Skin epidermis (tissue), 12 donors: Measurements from ENCODE around the gene AGBL4.

Experiments used
- H3K27ac ChIP-seq, 21 experiments: fragments of 200-600 bp; sonication (generic) in 11 of 21; one replicate each; pipeline ENCODE4 v1.5.0; 2020; ENCODE audit warnings: mild to moderate bottlenecking in 3 of 21, inconsistent platforms in 2 of 21, moderate library complexity in 2 of 21
- H3K4me3 ChIP-seq, 7 experiments: fragments of 200-600 bp; sonication (generic) in 2 of 7; one replicate each; pipeline ENCODE4 v1.5.0; 2020; ENCODE audit warnings: inconsistent platforms in 2 of 7, mild to moderate bottlenecking in 2 of 7, moderate library complexity in 1 of 7

Gene AGBL4

DNA sequence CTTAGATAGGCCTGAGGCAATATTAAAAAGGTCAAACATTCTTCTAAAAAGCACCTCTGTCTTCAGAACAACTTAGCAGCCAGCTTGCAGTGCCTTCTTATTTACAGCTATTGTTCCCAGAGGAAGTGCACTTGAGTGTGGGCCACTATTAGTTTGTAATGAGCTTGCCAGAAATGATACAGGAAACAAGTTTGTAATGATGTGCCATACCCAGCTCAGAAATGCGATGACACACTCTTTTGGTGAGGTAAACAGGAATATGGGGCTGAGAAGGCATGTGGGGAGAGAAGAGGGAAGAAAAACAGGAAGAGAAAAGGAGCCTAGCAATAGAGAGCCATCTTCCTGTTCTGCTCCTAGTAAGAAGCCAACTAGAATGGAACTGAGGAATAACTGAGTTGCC lies 295.4 kb downstream of the AGBL4 start:
- no peak overlapping the region for H3K4me3 ChIP-seq
- H3K27ac ChIP-seq = no peak overlapping the region

DNA sequence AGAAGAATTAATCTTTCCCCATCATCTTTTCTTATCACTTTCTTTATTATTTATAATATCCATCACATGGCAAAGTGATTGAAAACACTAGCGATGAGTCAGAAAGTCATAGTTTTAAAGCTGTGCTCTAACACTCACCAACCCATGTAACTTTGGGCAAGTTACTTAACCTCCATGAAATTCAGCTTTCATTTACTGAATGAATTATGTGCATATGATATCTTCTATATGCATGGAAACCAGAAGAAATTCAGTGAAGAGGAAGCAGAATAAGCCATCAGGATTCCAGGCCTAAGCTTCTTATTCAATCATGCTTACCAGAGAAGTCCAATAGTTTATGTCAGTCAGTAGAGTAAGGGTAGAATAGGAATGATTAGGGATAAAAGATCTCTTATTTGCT lies 300.1 kb downstream of the AGBL4 start:
- Histone ChIP-seq H3K27ac (no peak overlapping the region), H3K4me3 (no peak overlapping the region)

DNA sequence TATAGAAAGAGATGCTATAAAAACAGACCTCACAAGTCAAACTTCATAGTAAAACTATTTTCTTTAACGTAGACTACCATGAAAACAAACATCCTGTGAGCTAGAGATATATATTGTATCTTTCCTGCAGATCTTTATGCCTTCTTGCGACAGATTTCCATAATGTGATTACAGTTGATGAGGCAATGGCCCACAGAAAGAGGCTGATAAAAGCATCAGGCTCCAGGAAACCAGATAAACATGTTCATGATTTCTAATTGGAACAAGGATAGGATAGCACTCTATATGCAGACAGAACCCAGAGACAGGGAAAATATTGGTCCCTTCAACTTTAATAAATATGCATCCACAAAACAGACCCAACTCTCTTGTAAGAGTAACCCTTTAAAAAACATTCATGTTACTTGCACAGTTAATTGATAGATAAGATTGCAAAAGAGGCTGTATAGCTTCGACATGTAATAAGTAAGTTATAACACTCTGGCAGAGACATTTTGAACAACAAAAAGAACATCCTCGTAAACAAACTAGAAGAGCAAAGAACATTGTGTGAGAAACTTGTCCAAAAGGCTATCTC lies 329.4 kb downstream of the AGBL4 start:
- no peak overlapping the region for H3K4me3 ChIP-seq
- H3K27ac ChIP-seq = no peak overlapping the region

DNA sequence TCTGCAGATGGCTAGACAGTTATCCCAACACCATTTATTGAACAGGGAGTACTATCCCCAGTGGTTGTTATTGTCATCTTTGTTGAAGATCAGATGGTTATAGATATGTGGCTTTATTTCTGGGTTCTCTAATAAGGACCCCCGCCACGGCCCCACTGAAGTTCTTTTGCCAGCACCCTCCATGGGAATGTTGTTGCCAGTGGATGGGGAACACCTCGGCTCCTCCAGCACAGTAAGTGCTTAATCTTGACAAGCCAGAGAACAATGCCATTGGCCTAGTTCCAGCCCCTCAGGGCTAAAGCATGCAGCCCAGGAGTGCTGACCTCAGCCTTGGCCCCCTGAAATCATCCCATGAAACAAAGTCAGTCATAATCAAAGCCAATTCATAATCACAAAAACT lies 337.6 kb downstream of the AGBL4 start:
- Histone ChIP-seq H3K4me3 (no peak overlapping the region), H3K27ac (no peak overlapping the region)

DNA sequence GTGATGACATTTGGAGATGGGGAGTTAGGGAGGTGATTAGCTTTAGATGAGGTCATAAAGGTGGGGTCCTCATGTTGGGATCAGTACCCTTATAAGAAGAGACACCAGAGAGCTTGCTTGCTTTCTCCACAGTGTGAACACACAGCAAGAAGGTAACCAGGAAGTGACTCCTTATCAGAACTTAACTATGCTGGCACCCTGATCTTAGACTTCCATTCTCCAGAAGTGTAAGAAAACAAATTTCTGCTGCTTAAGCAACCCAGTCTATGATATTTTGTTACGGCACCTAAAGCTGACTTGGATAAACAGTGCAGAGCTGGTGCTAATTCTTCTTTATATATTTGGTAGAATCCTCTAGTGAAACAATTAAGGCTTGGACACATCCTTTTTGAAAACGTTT lies 346.0 kb downstream of the AGBL4 start:
- no peak overlapping the region for H3K27ac ChIP-seq

DNA sequence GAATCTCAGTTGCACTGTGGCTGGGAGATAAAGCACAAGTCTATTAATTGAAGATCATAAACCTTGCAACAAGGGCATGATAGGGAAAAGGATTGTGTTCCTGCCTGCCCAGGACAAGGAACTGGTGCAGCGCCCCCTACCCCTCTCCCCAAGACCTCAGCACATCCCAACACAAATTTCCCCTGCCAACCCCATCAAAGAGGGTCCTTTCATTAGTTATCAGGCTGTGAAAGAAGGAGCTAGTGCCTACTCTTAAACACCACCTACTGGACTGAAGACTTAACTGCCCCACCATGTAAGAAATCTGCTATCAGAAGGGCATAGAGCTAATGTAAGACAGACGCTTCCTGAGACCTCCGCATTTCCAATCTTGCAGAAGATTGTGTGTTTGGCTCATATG lies 372.6 kb downstream of the AGBL4 start:
- no peak overlapping the region for H3K4me3 ChIP-seq
- H3K27ac ChIP-seq = no peak overlapping the region

More for the DNA sequence above, 346.0 kb downstream of the AGBL4 start:
- H3K4me3 ChIP-seq = no peak overlapping the region

DNA sequence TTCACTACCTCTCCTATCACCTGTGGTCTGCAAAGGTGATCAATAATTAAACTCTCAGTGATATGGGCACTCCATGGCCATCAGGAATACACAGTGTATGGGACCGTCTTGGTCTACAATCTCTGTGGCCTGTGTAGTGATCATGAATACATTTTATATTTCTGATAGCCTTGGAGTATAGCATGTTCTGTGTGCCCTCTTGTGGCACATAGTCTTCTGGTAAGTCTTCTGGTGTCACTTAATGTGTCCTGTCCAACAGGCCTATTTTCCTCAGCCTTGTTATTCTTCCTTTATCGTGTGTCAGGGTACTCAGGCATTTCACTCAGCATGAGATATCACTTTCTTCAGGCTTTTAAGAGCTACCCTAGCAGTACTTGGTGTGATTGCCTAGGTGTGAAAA lies 393.6 kb downstream of the AGBL4 start:
- H3K27ac ChIP-seq = no peak overlapping the region
- no peak overlapping the region for H3K4me3 ChIP-seq

DNA sequence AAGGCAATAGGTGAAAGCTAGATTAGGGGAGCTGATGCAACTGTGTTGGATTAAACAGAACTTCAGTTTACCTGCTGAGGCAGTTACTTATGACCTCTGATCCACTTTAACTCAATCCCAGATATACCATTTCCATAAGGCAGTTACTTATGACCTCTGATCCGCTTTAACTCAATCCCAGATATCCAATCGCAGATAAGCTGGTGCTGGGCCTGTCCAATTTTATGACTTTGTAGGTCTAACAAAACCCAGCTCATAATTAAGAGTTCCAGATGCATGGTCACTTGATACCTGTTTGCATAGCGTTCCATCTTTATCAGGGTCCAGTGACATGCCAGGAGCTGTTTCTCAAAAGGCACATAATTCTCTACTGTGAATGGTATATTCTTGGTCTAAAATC lies 396.0 kb downstream of the AGBL4 start:
- Histone ChIP-seq H3K27ac (no peak overlapping the region), H3K4me3 (no peak overlapping the region)

DNA sequence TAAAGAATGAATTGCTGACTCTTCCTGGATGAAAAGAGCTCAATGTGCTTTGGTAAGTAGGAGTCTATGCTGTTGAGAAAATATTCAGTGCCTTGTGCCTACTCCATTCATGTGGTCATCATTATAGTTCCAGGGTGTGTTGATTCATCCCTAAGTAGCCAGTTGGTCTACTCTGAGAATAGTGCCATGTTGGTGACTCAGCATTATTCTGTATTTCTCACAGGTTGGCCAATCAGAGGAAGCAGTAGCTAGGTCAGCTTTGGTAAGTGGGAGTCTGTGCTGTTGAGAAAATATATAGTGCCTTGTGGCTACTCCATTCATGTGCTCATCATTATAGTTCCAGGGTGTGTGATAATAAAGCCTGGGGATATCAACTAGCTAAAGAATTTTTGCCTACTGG lies 397.3 kb downstream of the AGBL4 start:
- no peak overlapping the region for H3K27ac ChIP-seq
- no peak overlapping the region for H3K4me3 ChIP-seq

DNA sequence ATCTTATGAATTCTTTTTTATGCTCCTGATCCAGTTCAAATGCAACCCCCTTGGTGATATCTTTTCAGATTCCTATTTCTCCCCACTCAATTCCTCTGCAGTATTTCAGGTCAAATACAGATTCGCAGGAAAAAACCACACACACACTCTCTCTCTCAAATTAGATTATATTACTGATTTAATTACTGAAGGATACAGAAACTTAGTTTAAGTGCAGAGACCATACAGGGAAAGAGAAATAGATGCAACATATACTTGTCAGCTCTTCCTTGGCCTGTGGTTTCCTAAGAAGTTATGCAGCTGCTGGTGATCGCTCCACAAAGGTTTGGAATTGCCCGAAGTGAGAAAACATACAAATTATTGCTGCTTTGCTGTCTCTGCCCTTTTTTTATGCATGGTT lies 400.9 kb downstream of the AGBL4 start:
- Histone ChIP-seq H3K27ac (no peak overlapping the region), H3K4me3 (no peak overlapping the region)

DNA sequence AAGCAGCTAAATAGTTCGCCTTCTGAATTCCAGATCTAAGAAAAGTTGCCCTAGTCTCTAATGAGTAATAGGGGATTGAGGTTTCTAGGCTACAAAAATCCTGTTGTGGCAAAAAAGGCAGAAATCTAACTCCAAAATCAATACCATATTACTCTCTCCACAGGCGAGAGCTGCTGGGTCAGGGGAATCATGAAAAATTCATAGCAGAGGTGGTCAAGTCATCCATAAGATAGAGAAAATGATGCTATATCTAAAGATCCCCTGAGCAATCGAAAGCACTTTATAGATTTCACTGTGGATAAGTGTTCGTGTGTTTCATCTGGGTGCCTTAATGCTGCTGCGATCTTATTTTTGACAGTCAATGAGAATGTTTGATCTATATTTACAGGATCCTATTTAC lies 417.7 kb downstream of the AGBL4 start:
- Histone ChIP-seq H3K27ac (no peak overlapping the region), H3K4me3 (no peak overlapping the region)

DNA sequence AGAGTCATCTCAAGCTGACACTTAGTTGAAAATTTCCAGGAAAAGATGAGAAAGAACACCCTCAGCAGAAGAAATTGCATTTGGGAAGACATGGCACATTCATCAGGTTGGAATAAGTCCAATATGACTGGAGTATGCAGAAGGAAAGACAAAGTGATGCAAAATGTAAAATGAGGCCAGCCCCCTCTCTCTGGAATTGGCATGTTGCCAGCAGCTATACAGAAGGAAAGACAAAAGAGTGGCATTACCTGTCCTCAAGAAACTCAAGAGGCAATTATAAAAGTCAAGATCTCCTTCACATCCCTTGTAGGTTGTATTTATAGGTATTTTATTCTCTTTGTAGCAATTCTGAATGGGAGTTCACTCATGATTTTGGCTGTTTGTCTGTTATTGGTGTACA lies 426.3 kb downstream of the AGBL4 start:
- H3K4me3 ChIP-seq = no peak overlapping the region
- H3K27ac ChIP-seq = no peak overlapping the region

DNA sequence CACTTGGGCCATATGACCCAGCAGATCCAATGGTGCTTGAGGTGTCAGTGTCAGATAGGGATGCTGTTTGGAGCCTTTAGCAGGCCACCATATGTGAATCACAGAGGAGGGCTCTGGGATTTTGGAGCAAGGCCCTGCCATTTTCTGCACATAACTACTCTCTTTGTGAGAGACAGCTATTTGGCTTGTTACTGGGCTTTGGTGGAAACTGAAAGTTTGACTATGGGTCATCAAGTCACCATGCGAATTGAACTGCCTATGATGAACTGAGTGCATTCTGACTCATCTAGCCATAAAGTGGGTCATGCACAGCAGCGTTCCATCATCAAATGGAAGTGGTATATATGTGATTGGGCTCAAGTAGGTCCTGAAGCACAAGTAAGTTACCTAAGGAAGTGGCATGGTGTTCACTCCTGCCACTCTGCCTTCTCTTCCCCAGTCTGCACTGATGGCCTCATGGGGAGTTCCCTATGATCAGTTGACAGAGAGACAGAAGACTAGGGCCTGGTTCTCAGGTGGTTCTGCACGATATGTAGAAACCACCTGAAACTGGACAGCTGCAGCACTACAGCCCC lies 447.3 kb downstream of the AGBL4 start:
- Histone ChIP-seq H3K27ac (no peak overlapping the region), H3K4me3 (no peak overlapping the region)

DNA sequence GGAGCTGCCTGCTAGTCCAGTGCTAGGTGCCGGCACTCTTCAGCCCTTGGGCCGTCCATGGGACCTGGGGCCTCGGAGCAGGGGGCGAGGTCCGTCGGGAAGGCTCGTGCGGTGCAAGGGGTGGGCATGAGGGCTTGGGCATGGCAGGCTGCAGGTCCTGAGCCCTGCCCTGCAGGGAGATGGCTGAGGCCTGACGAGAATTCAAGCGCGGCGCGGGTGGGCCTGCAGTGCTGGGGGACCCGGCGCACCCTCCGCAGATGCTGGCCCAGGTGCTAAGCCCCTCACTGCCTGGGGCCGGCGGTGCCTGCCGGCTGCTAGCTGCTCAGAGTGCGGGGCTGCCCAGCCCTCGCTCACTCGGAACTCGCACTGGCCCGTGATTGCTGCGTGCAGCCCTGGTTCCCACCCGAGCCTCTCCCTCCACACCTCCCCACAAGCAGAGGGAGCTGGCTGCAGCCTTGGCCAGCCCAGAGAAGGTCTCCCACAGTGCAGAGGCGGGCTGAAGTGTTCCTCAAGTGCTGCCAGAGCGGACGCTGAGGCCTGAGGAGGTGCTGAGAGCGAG lies 467.0 kb downstream of the AGBL4 start:
- Histone ChIP-seq H3K4me3 (no peak overlapping the region), H3K27ac (no peak overlapping the region)

DNA sequence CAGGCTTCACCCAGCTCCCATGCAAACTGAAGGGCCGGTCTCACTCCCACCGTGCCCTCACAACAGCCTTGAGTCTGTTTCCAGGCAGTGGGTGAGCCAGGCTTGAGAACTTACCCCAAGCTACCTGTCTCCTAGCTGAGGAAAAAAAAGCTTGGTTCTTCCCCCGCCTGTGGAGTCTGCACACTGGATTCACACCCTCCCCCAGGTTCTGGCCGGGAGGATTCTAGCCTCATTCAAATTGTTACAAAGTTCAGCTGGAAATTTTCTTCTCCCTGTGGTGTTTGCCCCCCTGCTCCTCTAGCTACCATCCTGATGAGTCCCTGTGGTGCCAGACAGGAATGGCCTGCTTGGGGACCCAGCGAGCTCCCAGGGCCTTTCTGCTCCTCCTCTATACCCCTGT lies 471.7 kb downstream of the AGBL4 start:
- no peak overlapping the region for H3K4me3 ChIP-seq
- no peak overlapping the region for H3K27ac ChIP-seq

DNA sequence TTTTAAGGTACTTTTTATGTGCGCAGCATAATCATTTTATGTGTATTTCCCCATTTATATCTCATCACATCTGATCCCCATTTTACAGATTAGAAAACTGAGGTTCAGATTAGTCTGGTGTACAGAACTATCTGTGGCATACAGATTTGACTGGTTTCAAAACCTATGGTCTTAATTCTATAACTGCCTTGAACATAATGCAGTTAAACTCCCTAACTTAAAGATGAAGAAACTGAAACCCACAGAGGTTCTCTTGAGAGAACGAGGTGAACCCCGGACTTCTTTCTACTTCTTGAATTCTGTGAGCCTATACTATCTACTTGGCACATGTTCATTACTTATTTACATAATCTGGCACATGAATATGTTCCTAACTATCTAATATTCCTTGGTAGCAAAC lies 479.1 kb downstream of the AGBL4 start:
- Histone ChIP-seq H3K4me3 (no peak overlapping the region), H3K27ac (no peak overlapping the region)

DNA sequence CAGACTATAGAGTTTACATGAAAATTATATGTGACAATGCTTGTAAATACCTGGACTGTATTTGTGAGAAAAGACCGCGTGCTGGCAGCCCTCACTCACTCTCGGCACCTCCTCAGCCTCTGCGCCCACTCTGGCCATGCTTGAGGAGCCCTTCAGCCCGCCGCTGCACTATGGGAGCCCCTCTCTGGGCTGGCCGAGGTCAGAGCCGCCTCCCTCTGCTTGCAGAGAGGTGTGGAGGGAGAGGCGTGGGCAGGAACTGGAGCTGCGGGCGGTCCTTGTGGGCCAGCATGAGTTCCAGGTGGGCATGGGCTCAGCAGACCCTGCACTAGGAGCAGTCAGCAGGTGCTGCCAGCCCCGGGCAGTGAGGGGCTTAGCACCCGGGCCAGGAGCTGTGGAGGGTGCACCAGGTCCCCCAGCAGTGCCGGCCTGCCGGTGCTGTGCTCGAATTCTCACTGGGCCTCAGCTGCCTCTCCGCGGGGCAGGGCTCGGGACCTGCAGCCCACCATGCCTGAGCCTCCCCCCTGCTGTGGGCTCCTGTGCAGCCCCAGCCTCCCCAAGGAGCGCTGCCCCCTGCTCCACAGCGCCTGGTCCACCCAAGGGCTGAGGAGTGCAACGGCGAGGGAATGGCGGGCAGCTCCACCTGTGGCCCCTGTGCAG lies 482.5 kb downstream of the AGBL4 start:
- no peak overlapping the region for H3K4me3 ChIP-seq
- H3K27ac ChIP-seq = no peak overlapping the region

DNA sequence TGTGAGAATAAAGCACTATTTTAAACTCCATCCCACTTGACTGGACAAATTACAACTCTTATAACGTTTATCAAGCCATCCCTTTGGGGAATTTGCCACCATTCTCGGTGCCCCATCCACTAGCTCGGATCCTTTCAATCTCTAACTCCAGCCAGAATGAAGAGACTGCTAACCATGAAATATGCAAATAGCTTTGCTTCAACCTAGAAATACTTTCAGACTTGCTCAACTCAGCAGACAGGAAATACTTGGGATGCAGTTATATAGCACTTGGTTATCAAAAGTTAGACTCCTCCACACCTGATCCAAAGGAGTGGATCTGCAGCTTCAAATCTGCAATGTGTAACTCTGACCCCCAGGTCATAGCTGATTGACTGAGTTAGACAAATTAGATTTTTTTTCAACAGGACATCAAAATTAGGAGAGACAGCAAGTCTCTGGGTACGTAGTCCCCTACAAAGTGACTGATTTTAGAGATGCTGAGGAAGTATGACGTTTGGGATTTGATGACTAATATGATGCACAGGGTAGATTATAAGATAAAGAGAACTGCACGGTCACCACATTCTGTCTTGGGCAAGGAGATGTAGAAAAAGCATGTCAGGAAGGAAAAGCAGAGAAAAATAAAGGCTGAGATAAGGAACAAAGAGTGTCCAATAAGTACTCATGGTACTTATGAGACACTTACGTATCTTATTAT lies 496.0 kb downstream of the AGBL4 start:
- Histone ChIP-seq H3K4me3 (no peak overlapping the region), H3K27ac (no peak overlapping the region)

DNA sequence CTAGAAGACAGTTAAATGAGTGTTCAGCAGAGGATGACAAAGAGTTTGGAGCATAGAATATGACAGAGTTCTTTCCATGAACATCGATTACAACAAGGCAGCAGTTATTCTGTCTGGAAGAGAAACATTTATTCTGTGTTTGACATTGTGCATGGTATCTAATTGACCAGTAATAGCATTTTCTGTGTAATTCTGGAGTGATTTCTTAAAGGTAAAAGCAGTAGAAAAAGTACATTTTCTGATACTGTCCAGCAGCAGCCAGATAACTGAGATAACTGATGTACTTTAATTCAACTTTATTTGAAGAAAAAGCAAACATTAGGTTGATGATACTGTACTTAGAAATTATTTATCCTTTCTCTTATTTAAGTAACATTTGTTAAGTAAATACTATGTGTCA lies 497.1 kb downstream of the AGBL4 start:
- Histone ChIP-seq H3K4me3 (no peak overlapping the region), H3K27ac (no peak overlapping the region)

DNA sequence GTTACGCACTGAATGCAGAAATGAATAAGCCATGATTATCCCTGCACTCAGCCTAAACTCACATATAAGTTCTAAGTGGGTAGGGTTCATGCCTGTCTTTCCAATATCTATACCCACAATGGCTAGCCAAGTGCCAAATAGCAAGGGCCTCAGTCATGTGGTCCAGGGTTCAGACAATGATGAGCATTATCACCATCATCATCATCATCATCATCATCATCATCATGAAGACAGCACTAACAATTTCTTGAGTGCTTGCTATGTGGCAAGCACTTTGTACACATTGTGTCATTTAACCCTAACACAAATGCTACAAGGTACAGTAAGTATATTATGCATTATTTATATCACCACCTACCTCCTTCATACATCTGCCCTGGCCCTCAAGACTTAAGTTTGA lies 500.0 kb downstream of the AGBL4 start:
- no peak overlapping the region for H3K27ac ChIP-seq
- H3K4me3 ChIP-seq = no peak overlapping the region

DNA sequence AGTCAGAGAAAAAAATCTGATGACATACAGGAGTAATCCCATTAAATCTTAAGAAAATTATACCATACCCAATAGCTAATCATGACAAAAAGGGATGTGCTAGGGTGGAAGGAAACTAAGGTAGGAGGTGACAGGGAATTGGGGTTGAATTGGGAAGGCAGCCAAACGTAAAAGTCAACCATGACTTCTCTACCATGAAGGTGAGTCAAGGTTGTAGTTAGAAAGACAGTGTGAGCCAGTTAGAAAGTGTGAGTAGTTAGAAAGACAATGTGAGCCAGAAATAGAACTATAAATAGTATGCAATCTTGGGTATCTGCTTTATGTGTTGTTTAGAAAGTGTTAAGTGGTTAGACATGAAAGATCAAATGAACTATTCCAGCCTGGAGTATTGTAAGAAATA lies 556.8 kb downstream of the AGBL4 start:
- no peak overlapping the region for H3K4me3 ChIP-seq
- no peak overlapping the region for H3K27ac ChIP-seq
